ENCODE results near the gene OSBPL6. TPM values are rescaled to one million over a fixed set of nuclear protein-coding genes. Genes with fewer than 3 reads are reported as not detected.

OSBPL6 gene
- total RNA-seq, 1 experiment from 2014 or later = 4.6 TPM

- Mint-ChIP-seq H3K36me3 (ENCODE audit: insufficient read depth in 1 of 3, low read depth in 3 of 3) (peaks cover 14 to 32% (median 27%) of the 10 kb centered on the region in 3 experiments; a peak in 5 of 7 replicates), H3K4me3 (peak within 1 kb of the TSS; percentile 83 to 90), H3K27me3 (ENCODE audit: low read depth) (no peaks in the 10 kb centered on the region), H3K4me1 (peaks cover 19 to 22% of the 10 kb centered on the region in 2 experiments), H3K9me3 (no peaks in the 10 kb centered on the region), H3K27ac (peak within 1 kb of the TSS; percentile 99 to 100 (median 100))
- H2AFZ ChIP-seq (ENCODE audit: low read length) = no peak within 1 kb of the TSS
- peak; percentile 97 for DNase-seq
- no peaks in the 10 kb centered on the region for H3K4me1 ChIP-seq (ENCODE audit: insufficient read depth, low read length)
- H3K18ac ChIP-seq (ENCODE audit: insufficient read length, low read depth, low read length) = peak within 1 kb of the TSS; percentile 98
- peak within 1 kb of the TSS; percentile 99 for H3K14ac ChIP-seq (ENCODE audit: insufficient read depth, low read length)
- peak within 1 kb of the TSS; percentile 91 for H3K9ac ChIP-seq (ENCODE audit: extremely low read depth, insufficient read length, low read length)
- no peaks in the 10 kb centered on the region for H3K79me1 ChIP-seq (ENCODE audit: insufficient read depth, low read depth, low read length, poor library complexity, severe bottlenecking)
- H4K8ac ChIP-seq (replicated peaks; ENCODE audit: insufficient read length, low read depth, low read length) = peak within 1 kb of the TSS; percentile 34
- H2BK15ac ChIP-seq (ENCODE audit: low read depth, low read length) = no peak within 1 kb of the TSS
- no peaks in the 10 kb centered on the region for H3K9me3 ChIP-seq (ENCODE audit: control insufficient read depth, low read depth, low read length)
- H4K5ac ChIP-seq (ENCODE audit: insufficient read length, low read depth, low read length) = peak within 1 kb of the TSS; percentile 21
- peaks cover 6% of the 10 kb centered on the region; the same call in 1 of the 2 replicates for H3K79me2 ChIP-seq (ENCODE audit: insufficient read depth, low read length)
- H3K23me2 ChIP-seq (ENCODE audit: insufficient read length, low read depth, low read length, poor library complexity, severe bottlenecking) = peaks cover 9% of the 10 kb centered on the region
- peak within 1 kb of the TSS; percentile 64 for H4K91ac ChIP-seq (ENCODE audit: insufficient read length, low read depth, low read length)
- no peak within 1 kb of the TSS for H2BK20ac ChIP-seq (ENCODE audit: low read depth, low read length, poor library complexity, severe bottlenecking)
- no peak within 1 kb of the TSS for H2BK12ac ChIP-seq (ENCODE audit: insufficient read length, low read depth, low read length)
- peak within 1 kb of the TSS; percentile 72 for H3K27ac ChIP-seq (ENCODE audit: insufficient read length, low read depth, low read length)
- no peak within 1 kb of the TSS for H3K56ac ChIP-seq (ENCODE audit: insufficient read length, low read depth, low read length)
- peak within 1 kb of the TSS; percentile 14 for H2BK120ac ChIP-seq (ENCODE audit: low read depth, low read length, poor library complexity, severe bottlenecking)
- no CpG with 5 or more reads among the region's 76 CpGs for WGBS (ENCODE audit: extremely low coverage, insufficient read length, low lambda C conversion rate)
- no peak within 1 kb of the TSS for H3K23ac ChIP-seq (ENCODE audit: insufficient read length, low read depth, low read length)
- no peak within 1 kb of the TSS for H2AK5ac ChIP-seq (ENCODE audit: insufficient read length, low read length)
- no peak for TF ChIP-seq CTCF (conservative IDR thresholded peaks at IDR 0.05)
- peak within 1 kb of the TSS; percentile 8; the same call in 1 of the 2 replicates for H3K4ac ChIP-seq (ENCODE audit: low read depth, low read length)
- peak within 1 kb of the TSS; percentile 98 for H3K4me2 ChIP-seq (ENCODE audit: insufficient read depth, insufficient read length, low read length)
- no peaks in the 10 kb centered on the region for H3K27me3 ChIP-seq (ENCODE audit: insufficient read depth, low read length)
- H4K20me1 ChIP-seq (ENCODE audit: control insufficient read depth, insufficient read depth, insufficient read length) = no peaks in the 10 kb centered on the region
- H2BK5ac ChIP-seq (ENCODE audit: insufficient read length, low read length) = peak within 1 kb of the TSS; percentile 2
- H3T11ph ChIP-seq (ENCODE audit: low read length) = no peak within 1 kb of the TSS
Observed at GRCh38 chr2:178450774-178451525, 256.6 kb downstream of the OSBPL6 start, which contains the start of the genes PJVK and PRKRA. Gene PJVK, plus strand, starts transcription at chr2:178451378. Its CDS starts 2,032 bp downstream, at chr2:178453410. Gene PRKRA, minus strand, starts transcription at chr2:178451175. Its CDS starts 145 bp downstream, at chr2:178451030.

Data from H9 (cell line).